LNCAP (cell line): ENCODE measurements around the gene USP21.

Source experiments
- TF ChIP-seq, protein P1 (sequence below): fragments of 450-650 bp; IDR thresholded peaks from 2 replicates; pipeline ENCODE4 v1.5.1; 2017; ENCODE audit warnings: mild to moderate bottlenecking

USP21 gene

DNA sequence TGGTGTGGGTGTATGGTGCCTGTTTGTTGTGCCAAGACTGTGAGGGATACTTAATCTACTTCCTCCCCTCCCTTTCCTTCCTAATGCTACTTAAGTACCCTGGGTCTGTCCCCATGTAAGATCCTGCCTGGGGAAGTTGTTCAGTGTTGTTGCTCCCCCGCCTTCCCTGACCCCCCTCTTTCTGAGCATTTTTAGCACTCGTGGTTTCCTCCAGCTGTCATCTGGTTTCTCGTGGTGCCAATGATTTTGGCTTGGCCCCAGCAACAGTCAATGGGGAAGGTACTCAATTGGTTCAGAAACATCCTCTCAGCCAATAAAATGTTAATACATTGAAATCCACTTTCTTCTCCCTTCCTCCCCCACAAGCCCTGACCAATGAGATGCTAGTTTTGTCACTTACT, 26.0 kb downstream of the USP21 start:
- TF ChIP-seq, protein P1, sequence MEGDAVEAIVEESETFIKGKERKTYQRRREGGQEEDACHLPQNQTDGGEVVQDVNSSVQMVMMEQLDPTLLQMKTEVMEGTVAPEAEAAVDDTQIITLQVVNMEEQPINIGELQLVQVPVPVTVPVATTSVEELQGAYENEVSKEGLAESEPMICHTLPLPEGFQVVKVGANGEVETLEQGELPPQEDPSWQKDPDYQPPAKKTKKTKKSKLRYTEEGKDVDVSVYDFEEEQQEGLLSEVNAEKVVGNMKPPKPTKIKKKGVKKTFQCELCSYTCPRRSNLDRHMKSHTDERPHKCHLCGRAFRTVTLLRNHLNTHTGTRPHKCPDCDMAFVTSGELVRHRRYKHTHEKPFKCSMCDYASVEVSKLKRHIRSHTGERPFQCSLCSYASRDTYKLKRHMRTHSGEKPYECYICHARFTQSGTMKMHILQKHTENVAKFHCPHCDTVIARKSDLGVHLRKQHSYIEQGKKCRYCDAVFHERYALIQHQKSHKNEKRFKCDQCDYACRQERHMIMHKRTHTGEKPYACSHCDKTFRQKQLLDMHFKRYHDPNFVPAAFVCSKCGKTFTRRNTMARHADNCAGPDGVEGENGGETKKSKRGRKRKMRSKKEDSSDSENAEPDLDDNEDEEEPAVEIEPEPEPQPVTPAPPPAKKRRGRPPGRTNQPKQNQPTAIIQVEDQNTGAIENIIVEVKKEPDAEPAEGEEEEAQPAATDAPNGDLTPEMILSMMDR = no peak

DNA sequence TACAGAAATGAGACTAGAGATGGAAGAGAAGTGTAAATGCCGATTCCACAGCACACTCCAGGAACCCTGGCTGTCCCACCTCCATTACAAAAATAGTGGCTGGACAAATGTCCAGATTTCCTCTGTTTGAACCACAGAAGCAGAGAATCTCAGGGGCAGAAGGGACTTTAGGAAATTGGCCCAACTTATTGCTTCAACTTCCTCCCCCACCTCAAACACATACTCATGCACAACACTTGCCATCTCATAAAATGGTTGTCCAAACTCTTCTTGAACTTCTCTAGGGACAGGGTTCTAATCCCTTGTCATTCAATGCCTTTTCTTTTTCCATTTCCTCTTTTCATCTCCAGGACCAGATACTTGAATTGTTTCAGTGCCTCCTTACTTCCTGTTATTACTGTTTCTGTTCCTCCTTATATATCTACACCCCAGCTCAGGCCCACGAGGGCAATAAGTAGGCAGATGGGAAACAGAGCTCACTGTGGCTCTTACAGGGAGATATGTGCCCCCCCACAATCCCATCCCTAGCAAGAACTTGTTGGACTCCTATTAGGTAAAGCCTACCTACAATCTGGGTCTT, 26.5 kb downstream of the USP21 start:
- TF ChIP-seq, protein P1 = no peak

DNA sequence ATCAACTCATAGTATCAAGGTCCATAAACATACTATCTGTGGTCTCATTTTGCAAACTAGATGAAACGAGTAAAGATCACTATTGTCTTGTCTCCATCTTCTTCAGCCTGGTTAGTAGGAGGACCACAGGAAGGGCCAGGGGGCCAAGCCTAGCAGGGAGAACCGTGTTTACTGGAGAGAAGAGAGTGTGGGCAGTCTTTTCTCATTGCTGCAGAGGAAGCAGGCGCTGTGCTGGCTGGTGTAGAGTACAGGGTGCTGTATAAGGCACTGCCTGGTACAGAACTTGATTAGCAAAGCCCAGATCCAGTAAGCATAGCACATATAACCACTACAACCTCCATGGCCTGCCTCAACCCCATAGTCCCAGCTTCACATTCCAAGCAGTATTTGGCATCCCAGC, 28.0 kb downstream of the USP21 start:
- TF ChIP-seq, protein P1 = no peak

DNA sequence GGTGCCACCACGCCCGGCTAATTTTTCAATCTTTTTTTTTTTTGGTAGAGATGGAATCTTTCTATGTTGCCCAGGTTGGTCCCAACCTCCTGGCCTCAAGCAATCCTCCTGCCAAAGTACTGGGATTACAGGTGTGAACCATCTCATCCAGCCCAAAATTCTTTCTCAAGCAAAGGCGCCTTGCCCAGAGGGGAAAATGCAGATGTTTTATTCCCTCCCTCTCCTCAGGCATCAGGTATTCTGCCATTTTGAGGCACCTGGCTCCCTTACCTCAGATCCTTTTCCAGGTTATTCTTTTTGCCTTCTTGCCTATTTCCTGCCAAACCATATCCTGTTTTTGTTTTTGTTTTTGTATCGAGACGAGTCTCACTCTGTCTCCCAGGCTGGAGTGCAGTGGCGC, 29.1 kb downstream of the USP21 start:
- TF ChIP-seq, protein P1 = no peak

- TF ChIP-seq, protein P1 = no peak
These were observed 29.7 kb downstream of the USP21 start for GRCh38 chr1:161189036-161189435.

DNA sequence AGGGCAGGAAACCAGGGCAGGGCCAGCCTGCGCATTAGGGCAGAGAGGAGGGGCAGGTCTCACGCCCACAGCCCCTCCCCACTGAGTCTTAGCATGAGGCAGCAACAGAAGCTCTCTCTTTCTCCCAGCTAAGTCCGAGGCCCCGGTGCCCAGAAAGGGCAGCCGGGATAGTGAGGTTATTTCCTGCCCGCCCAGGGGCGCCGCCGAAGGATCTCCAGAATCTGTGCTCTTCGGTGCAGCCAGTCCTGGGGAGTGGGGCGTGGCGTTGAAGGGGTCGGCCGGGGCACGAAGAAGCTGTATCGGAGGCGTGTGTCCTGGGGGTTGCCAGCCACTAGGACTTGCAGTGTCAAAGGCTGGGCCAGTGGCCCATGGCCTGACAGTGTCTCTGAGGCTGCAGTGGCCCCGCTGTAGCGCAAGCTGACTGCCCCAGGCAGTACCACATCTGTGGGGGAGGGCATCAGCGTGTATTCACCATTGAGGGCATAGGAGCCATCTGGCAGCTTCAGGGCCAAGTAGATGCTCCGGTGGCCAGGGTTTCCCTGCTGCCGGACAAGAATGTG, 31.7 kb downstream of the USP21 start:
- TF ChIP-seq, protein P1 = no peak

DNA sequence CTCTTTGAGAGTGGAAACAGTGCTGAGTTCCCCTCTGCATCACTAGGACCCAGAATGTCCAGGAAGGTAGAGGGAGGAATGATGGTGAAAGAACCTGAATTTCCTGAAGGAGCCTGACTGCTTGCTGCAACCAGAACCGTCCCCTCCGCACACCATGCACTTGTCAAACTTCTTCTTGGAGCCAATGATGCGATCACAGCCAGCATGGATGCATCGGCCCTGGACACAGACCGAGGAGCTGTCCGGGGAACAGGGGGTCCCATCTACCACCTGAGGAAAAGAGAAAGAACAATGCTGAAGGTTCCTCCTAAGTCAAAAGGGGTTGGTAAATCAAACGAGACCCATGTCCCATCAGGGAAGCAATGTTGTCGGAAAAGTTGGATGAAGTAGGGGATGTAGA, 32.7 kb downstream of the USP21 start:
- TF ChIP-seq, protein P1 = no peak
